ENCODE data around the gene SCN1B.

DNA sequence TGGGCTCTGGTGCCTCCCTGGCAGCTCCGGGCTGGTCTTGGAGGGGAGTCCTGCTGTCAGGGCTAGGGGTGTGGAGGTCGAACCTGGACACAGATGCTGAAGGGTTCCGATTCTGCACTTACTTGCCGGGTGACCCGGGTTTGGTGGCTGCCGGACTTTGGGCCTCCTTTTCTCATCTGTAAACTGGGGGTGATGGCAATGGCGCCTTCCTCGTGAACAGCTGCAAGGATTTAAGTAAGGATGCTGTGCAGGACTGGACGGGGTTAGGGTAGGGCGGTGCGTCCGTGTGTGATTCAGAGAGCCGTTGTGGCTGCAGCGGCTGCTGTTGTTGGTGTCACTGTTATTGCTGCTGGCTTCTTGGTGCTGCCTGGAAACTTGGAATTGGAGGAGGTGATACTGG is 13.6 kb downstream of the SCN1B start:
- TF ChIP-seq, protein P1, sequence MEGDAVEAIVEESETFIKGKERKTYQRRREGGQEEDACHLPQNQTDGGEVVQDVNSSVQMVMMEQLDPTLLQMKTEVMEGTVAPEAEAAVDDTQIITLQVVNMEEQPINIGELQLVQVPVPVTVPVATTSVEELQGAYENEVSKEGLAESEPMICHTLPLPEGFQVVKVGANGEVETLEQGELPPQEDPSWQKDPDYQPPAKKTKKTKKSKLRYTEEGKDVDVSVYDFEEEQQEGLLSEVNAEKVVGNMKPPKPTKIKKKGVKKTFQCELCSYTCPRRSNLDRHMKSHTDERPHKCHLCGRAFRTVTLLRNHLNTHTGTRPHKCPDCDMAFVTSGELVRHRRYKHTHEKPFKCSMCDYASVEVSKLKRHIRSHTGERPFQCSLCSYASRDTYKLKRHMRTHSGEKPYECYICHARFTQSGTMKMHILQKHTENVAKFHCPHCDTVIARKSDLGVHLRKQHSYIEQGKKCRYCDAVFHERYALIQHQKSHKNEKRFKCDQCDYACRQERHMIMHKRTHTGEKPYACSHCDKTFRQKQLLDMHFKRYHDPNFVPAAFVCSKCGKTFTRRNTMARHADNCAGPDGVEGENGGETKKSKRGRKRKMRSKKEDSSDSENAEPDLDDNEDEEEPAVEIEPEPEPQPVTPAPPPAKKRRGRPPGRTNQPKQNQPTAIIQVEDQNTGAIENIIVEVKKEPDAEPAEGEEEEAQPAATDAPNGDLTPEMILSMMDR (IDR thresholded peaks at IDR 0.05), result no peak
- TF ChIP-seq POLR2A (IDR thresholded peaks at IDR 0.05; ENCODE audit: low read depth) (no peak), POLR2AphosphoS5 (IDR thresholded peaks at IDR 0.05) (no peak)
